NCI-H69 (cell line): Measurements from ENCODE around the gene TRNT1.

Experiments used
- DNase-seq: peaks from one replicate; lab custom pipeline; 2025; lab: John Stamatoyannopoulos, UW

TRNT1 gene

GRCh38 chr3:3110749-3111361, 15.9 kb upstream of the TRNT1 start:
- no peak for DNase-seq

- DNase-seq, result no peak
Observed at GRCh38 chr3:3113042-3113709, 13.6 kb upstream of the TRNT1 start.

GRCh38 chr3:3117651-3118050, 9.1 kb upstream of the TRNT1 start:
- DNase-seq, result no peak

GRCh38 chr3:3119393-3119851, 7.3 kb upstream of the TRNT1 start:
- DNase-seq, result no peak

- no peak for DNase-seq
Observed at GRCh38 chr3:3125977-3126376, 763 bp upstream of the TRNT1 start.

GRCh38 chr3:3127432-3128010, 781 bp downstream of the TRNT1 start:
- peak; percentile 24 for DNase-seq

GRCh38 chr3:3129579-3129978, 2.8 kb downstream of the TRNT1 start:
- no peak for DNase-seq

- no peak for DNase-seq
Observed at GRCh38 chr3:3133500-3133899, 6.8 kb downstream of the TRNT1 start.

GRCh38 chr3:3134750-3135448, 8.2 kb downstream of the TRNT1 start:
- DNase-seq, result peak; percentile 21

GRCh38 chr3:3137526-3137925, 10.8 kb downstream of the TRNT1 start:
- no peak for DNase-seq

GRCh38 chr3:3141939-3142338, 15.2 kb downstream of the TRNT1 start:
- no peak for DNase-seq

GRCh38 chr3:3145831-3146230, 19.1 kb downstream of the TRNT1 start:
- DNase-seq, result no peak

GRCh38 chr3:3149560-3149959, 22.8 kb downstream of the TRNT1 start:
- DNase-seq, result no peak

GRCh38 chr3:3151513-3151912, 24.8 kb downstream of the TRNT1 start:
- no peak for DNase-seq

GRCh38 chr3:3154879-3155610, 28.3 kb downstream of the TRNT1 start:
- no peak for DNase-seq

- no peak for DNase-seq
Observed at GRCh38 chr3:3157484-3157883, 30.7 kb downstream of the TRNT1 start.

- DNase-seq, result no peak
Observed at GRCh38 chr3:3160826-3161225, 34.1 kb downstream of the TRNT1 start.

- DNase-seq, result no peak
Observed at GRCh38 chr3:3165241-3165640, 38.5 kb downstream of the TRNT1 start.

GRCh38 chr3:3165650-3166049, 38.9 kb downstream of the TRNT1 start:
- no peak for DNase-seq

GRCh38 chr3:3170998-3171397, 44.3 kb downstream of the TRNT1 start:
- DNase-seq, result peak; percentile 8

GRCh38 chr3:3172627-3173026, 45.9 kb downstream of the TRNT1 start:
- DNase-seq, result no peak

GRCh38 chr3:3177861-3178497, 51.2 kb downstream of the TRNT1 start:
- DNase-seq, result no peak
